Left lung (tissue), 10 donors: ENCODE measurements around the gene NTM. TPM values are rescaled to one million over a fixed set of nuclear protein-coding genes. Genes with fewer than 3 reads are reported as not detected.

ENCODE experiments used
- ATAC-seq: fragments of 200-7000 bp; cut with Tn5 transposase; one replicate; pipeline ENCODE4 v1.9.1; 2020; ENCODE audit warnings: moderate library complexity
- DNase-seq, 4 donors: peaks; one replicate each; pipeline ENCODE4 v3.0.0-alpha.2; 2013 to 2020
- H3K27ac ChIP-seq, 2 donors: fragments of 200-600 bp; sonication (generic) in 1 of 2; one replicate each; pipeline versions ENCODE4 v1.5.0 to v1.8.0; 2020 to 2021
- H3K27me3 ChIP-seq, 2 donors: fragments of 200-600 bp; sonication (generic) in 1 of 2; one replicate each; pipeline versions ENCODE4 v1.5.0 to v1.8.0; 2020 to 2021
- H3K36me3 ChIP-seq, 2 donors: fragments of 200-600 bp; sonication (generic) in 1 of 2; one replicate each; pipeline versions ENCODE4 v1.5.0 to v1.8.0; 2020 to 2021
- H3K4me1 ChIP-seq, 2 donors: fragments of 200-600 bp; one replicate each; pipeline ENCODE4 v1.8.0; 2021
- H3K4me3 ChIP-seq, 2 donors: fragments of 200-600 bp; sonication (generic) in 1 of 2; one replicate each; pipeline versions ENCODE4 v1.5.0 to v1.8.0; 2020 to 2021; ENCODE audit warnings: mild to moderate bottlenecking in 1 of 2
- H3K9me3 ChIP-seq, 2 donors: fragments of 200-600 bp; sonication (generic) in 1 of 2; one replicate each; pipeline versions ENCODE4 v1.5.0 to v1.8.0; 2020 to 2021
- intact Hi-C, 2 donors: fragments of 100-400 bp; cut with DNase I; formaldehyde crosslinking; loops; one replicate each; pipeline versions ENCODE4 v1.11.2 to v1.14.2; 2022
- polyA plus RNA-seq, 6 donors: library from polyadenylated mRNA; unstranded; fragments of 120-200 nt; gene quantifications; one replicate each; pipeline ENCODE4 v1.2.1, GENCODE V29; 2013; ENCODE audit not compliant: insufficient read length in 6 of 6
- total RNA-seq, 2 donors: library from RNA; stranded (reverse); fragmentation: NEBNext Ultra II Directional; extraction: Animal tissue kit (Norgen Biotek cat#: 25700); gene quantifications; one replicate each; pipeline ENCODE4 v1.2.1, GENCODE V29; 2021
- TF ChIP-seq, protein P1 (sequence below), 2 donors: fragments of 200-600 bp; sonication (generic) in 1 of 2; IDR thresholded peaks; one replicate each; pipeline versions ENCODE4 v1.5.0 to v1.8.0; 2021; ENCODE audit warnings: antibody characterized with exemption in 2 of 2
- donor health status: DM: no; HTN: yes; CAD: no.
- donor health status: DM: no; HTN: no; CAD: no.

The NTM gene
- total and polyA plus RNA-seq, 8 donors: 9.5 to 31.0 (median 21.1) TPM

DNA sequence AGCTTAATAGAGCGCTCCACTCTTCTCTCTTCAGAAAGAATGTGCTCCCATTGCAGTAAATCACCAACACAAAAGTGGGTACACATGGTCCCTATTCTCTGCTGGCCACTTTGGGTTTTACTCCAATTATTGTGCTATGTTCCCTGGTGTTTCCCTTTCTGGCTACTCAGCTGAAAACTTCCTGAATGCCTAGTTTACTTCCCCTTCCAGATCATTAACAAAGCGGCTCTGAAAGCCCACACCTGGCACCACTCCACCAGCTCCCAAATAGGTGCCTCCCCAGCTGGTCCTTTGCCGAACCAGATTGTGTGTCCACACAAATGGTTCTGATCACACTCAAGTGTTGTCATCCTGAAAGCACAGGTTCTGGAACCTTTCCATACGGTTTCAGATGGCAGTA, 443.7 kb downstream of the NTM start:
- no peaks in the 10 kb centered on the region for H3K4me1 ChIP-seq
- ATAC-seq (no peak), DNase-seq (no peak)
- H3K4me3 ChIP-seq: no peak overlapping the region
- TF ChIP-seq, protein P1, sequence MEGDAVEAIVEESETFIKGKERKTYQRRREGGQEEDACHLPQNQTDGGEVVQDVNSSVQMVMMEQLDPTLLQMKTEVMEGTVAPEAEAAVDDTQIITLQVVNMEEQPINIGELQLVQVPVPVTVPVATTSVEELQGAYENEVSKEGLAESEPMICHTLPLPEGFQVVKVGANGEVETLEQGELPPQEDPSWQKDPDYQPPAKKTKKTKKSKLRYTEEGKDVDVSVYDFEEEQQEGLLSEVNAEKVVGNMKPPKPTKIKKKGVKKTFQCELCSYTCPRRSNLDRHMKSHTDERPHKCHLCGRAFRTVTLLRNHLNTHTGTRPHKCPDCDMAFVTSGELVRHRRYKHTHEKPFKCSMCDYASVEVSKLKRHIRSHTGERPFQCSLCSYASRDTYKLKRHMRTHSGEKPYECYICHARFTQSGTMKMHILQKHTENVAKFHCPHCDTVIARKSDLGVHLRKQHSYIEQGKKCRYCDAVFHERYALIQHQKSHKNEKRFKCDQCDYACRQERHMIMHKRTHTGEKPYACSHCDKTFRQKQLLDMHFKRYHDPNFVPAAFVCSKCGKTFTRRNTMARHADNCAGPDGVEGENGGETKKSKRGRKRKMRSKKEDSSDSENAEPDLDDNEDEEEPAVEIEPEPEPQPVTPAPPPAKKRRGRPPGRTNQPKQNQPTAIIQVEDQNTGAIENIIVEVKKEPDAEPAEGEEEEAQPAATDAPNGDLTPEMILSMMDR (IDR thresholded peaks at IDR 0.05): no peak
- intact Hi-C loops: no loop called here
- no peaks in the 10 kb centered on the region for H3K9me3 ChIP-seq
- H3K27me3 ChIP-seq: peaks cover 0 to 13% of the 10 kb centered on the region in 2 donors
- H3K36me3 ChIP-seq: no peaks in the 10 kb centered on the region
- no peak overlapping the region for H3K27ac ChIP-seq

DNA sequence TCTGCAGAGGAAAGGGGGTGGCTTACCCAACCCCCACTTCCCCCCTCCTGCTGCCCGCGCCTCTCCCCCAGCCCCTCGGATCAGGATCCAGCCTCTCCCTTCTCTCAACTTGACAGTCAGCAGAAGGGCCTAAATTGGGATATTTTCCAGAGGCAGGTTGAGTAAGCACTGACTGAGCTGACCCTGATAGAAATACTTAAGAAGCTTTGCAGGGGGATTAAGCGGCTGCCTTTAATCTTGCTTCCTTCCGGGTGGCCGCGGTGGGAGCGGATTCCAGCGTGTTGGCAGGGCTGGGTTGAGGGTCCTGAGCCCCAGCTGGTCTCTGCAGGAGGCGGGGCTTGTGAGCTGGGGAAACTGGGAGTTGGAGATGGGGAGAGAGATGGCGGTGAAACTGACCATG, 445.2 kb downstream of the NTM start:
- Histone ChIP-seq H3K27ac (no peak overlapping the region), H3K9me3 (no peaks in the 10 kb centered on the region), H3K27me3 (peaks cover 0 to 9% of the 10 kb centered on the region in 2 donors), H3K4me1 (no peaks in the 10 kb centered on the region), H3K4me3 (no peak overlapping the region), H3K36me3 (no peaks in the 10 kb centered on the region)
- intact Hi-C loops: no loop called here
- ATAC-seq: no peak
- TF ChIP-seq, protein P1 (IDR thresholded peaks at IDR 0.05): no peak
- DNase-seq: no peak

GRCh38 chr11:131816051-131816450, 445.6 kb downstream of the NTM start:
- TF ChIP-seq, protein P1 (IDR thresholded peaks at IDR 0.05): no peak

GRCh38 chr11:131817687-131818188, 447.3 kb downstream of the NTM start:
- Histone ChIP-seq H3K4me3 (no peak overlapping the region), H3K27ac (no peak overlapping the region), H3K9me3 (no peaks in the 10 kb centered on the region), H3K4me1 (no peaks in the 10 kb centered on the region), H3K27me3 (peaks cover 0 to 5% of the 10 kb centered on the region in 2 donors), H3K36me3 (no peaks in the 10 kb centered on the region)
- intact Hi-C loops: no loop called here
- no peak for ATAC-seq
- DNase-seq: no peak
- TF ChIP-seq, protein P1 (IDR thresholded peaks at IDR 0.05): no peak

More at GRCh38 chr11:131816051-131816450, 445.6 kb downstream of the NTM start:
- no peaks in the 10 kb centered on the region for H3K9me3 ChIP-seq
- no peak for ATAC-seq
- no peak overlapping the region for H3K27ac ChIP-seq
- H3K4me3 ChIP-seq: no peak overlapping the region
- H3K36me3 ChIP-seq: no peaks in the 10 kb centered on the region
- intact Hi-C loops: no loop called here
- no peaks in the 10 kb centered on the region for H3K4me1 ChIP-seq
- H3K27me3 ChIP-seq: peaks cover 0 to 9% of the 10 kb centered on the region in 2 donors
- no peak for DNase-seq

GRCh38 chr11:131819865-131820264, 449.4 kb downstream of the NTM start:
- no peaks in the 10 kb centered on the region for H3K9me3 ChIP-seq
- DNase-seq: no peak
- intact Hi-C loops: no loop called here
- peaks cover 0 to 5% of the 10 kb centered on the region in 2 donors for H3K27me3 ChIP-seq
- no peaks in the 10 kb centered on the region for H3K36me3 ChIP-seq
- H3K4me1 ChIP-seq: no peaks in the 10 kb centered on the region
- TF ChIP-seq, protein P1 (IDR thresholded peaks at IDR 0.05): no peak
- H3K4me3 ChIP-seq: no peak overlapping the region
- no peak overlapping the region for H3K27ac ChIP-seq
- ATAC-seq: no peak
